K562 (cell line): ENCODE results near the gene EPO. TPM values are rescaled to one million over a fixed set of nuclear protein-coding genes. Genes with fewer than 3 reads are reported as not detected.
A peak's percentile ranks its signal among the peaks of the same experiment; 100 is the strongest.

Experiments used
- ATAC-seq: fragments of 200-7000 bp; cut with Tn5 transposase; 3 replicates; pipeline ENCODE4 v1.9.1; 2020; ENCODE audit warnings: moderate library complexity
- BruUV-seq: library from RNA; stranded (reverse); fragments of 400-500 nt; replicated peaks from 2 replicates; lab custom pipeline; 2021; lab: Mats Ljungman, UMichigan
- CTCF ChIA-PET: fragments of 300-600 bp; formaldehyde crosslinking; extraction: SDS; loops from one replicate; lab custom pipeline; 2021; ENCODE audit warnings: low intra/inter-chr PET ratio; lab: Yijun Ruan, JAX
- POLR2A ChIA-PET: fragments of 300-600, 350-650 bp; sonication (Branson Sonifier 250); formaldehyde crosslinking; extraction: SDS; loops from one replicate; lab custom pipeline; 2021; ENCODE audit warnings: antibody characterized with exemption, inconsistent platforms; lab: Yijun Ruan, JAX
- DNase-seq, 4 experiments: peaks; one replicate each; pipeline versions ENCODE4 v3.0.0 to v3.0.0-alpha.2; 2011 to 2018; ENCODE audit warnings: low spot score in 3 of 4, mixed read lengths in 3 of 4; ENCODE audit errors: extremely low read depth in 1 of 4
- FAIRE-seq: peaks from 2 replicates; lab custom pipeline; 2011; peaks lifted over from hg19 to GRCh38; lab: Jason Lieb, UNC
- H2AFZ ChIP-seq: 2 replicates; pipeline ENCODE4 v1.6.0; 2011; ENCODE audit warnings: low read depth, low read length, control low read depth, inconsistent platforms
- H3K27ac ChIP-seq: fragments of 200-600 bp; 3 replicates; pipeline ENCODE4 v1.8.0; 2011; ENCODE audit warnings: low read depth, mild to moderate bottlenecking, control low read depth, inconsistent platforms, low read length, moderate library complexity, mixed read lengths; ENCODE audit errors: extremely low read depth
- H3K27me3 ChIP-seq, 2 experiments: fragments of 300-600 bp in 1 of 2; 2 replicates in 1 of 2; 3 replicates in 1 of 2; pipeline versions ENCODE4 v1.6.0 to v1.8.0; 2011; ENCODE audit warnings: inconsistent platforms in 2 of 2, low read length in 2 of 2, mild to moderate bottlenecking in 1 of 2, mixed read lengths in 1 of 2, moderate library complexity in 1 of 2; ENCODE audit not compliant: control insufficient read depth in 2 of 2, insufficient read depth in 2 of 2
- H3K36me3 ChIP-seq: fragments of 300-600 bp; 3 replicates; pipeline ENCODE4 v1.8.0; 2011; ENCODE audit warnings: mild to moderate bottlenecking, low read length, inconsistent platforms; ENCODE audit not compliant: control insufficient read depth, insufficient read depth
- H3K4me1 ChIP-seq, 2 experiments: fragments of 200-600 bp in 1 of 2; replicated peaks in 1 of 2; 2 replicates in 1 of 2; 3 replicates in 1 of 2; pipeline versions ENCODE4 v1.5.1 to v1.8.0; 2011; ENCODE audit warnings: inconsistent platforms in 2 of 2, low read length in 2 of 2, mild to moderate bottlenecking in 1 of 2, mixed read lengths in 1 of 2, moderate library complexity in 1 of 2; ENCODE audit not compliant: control insufficient read depth in 2 of 2, insufficient read depth in 2 of 2
- H3K4me2 ChIP-seq: 2 replicates; pipeline ENCODE4 v1.6.1; 2011; ENCODE audit warnings: low read length, control low read depth, inconsistent platforms, mixed read lengths; ENCODE audit not compliant: insufficient read depth
- H3K4me3 ChIP-seq: fragments of 200-600 bp; sonication (generic), shearing (Covaris generic); 2 replicates; pipeline ENCODE4 v1.5.1; 2016; ENCODE audit warnings: control low read depth, inconsistent platforms
- H3K79me2 ChIP-seq: fragments of 200-600 bp; 3 replicates; pipeline ENCODE4 v1.8.0; 2011; ENCODE audit warnings: low read length, inconsistent platforms; ENCODE audit not compliant: control insufficient read depth, insufficient read depth
- H3K9ac ChIP-seq, 2 experiments: 2 replicates each; pipeline versions ENCODE4 v1.6.0 to v1.6.1; 2011; ENCODE audit warnings: low read depth in 2 of 2, low read length in 2 of 2, control low read depth in 1 of 2, inconsistent platforms in 1 of 2, mild to moderate bottlenecking in 1 of 2, mixed read lengths in 1 of 2; ENCODE audit not compliant: insufficient read depth in 1 of 2
- H3K9me1 ChIP-seq: one replicate; pipeline ENCODE4 v1.6.0; 2011; ENCODE audit warnings: inconsistent platforms, mild to moderate bottlenecking, low read length, moderate library complexity; ENCODE audit not compliant: control insufficient read depth, insufficient read depth
- H3K9me3 ChIP-seq: replicated peaks from 2 replicates; pipeline ENCODE4 v1.5.1; 2011; ENCODE audit warnings: low read depth, low read length, inconsistent platforms; ENCODE audit not compliant: control insufficient read depth, insufficient read depth
- H4K20me1 ChIP-seq: replicated peaks from 2 replicates; pipeline ENCODE4 v1.6.1; 2011; ENCODE audit warnings: low read length, inconsistent platforms, mixed read lengths; ENCODE audit not compliant: control insufficient read depth, insufficient read depth
- CBFA2T2 ChIP-seq: fragments of 450-650 bp; conservative IDR thresholded peaks from 2 replicates; pipeline ENCODE4 v1.6.1; 2017; ENCODE audit warnings: mild to moderate bottlenecking
- CXXC5 ChIP-seq: fragments of 250-450 bp; sonication (Bioruptor Pico); IDR thresholded peaks from 2 replicates; pipeline ENCODE4 v1.8.0; 2022; ENCODE audit warnings: inconsistent platforms, mild to moderate bottlenecking, moderate library complexity
- RBFOX2 ChIP-seq: fragments of 200-400 bp; formaldehyde crosslinking; IDR thresholded peaks from 2 replicates; pipeline ENCODE4 v1.6.1; 2017; ENCODE audit warnings: low read depth, mild to moderate bottlenecking, low read length, moderate library complexity
- SETDB1 ChIP-seq: IDR thresholded peaks from one replicate; pipeline ENCODE4 v1.6.1; 2012; ENCODE audit warnings: low read length, control low read depth, inconsistent platforms
- SMAD1 ChIP-seq: fragments of 150-350 bp; IDR thresholded peaks from 2 replicates; pipeline ENCODE4 v1.6.1; 2014; ENCODE audit warnings: low read length, low read depth; ENCODE audit not compliant: partially characterized antibody
- TAF9B ChIP-seq: fragments of 450-650 bp; IDR thresholded peaks from 2 replicates; pipeline ENCODE4 v1.6.1; 2018; ENCODE audit warnings: mild to moderate bottlenecking; ENCODE audit not compliant: partially characterized antibody
- TRIM28 ChIP-seq: fragments of 450-650 bp; IDR thresholded peaks from 2 replicates; pipeline ENCODE4 v1.6.1; 2017
- ZEB2 ChIP-seq: fragments of 450-650 bp; IDR thresholded peaks from 2 replicates; pipeline ENCODE4 v1.6.1; 2016
- ZNF24 ChIP-seq: fragments of 450-650 bp; IDR thresholded peaks from 2 replicates; pipeline ENCODE4 v1.6.1; 2016
- WGBS: fragments of 100-300 bp; shearing (Covaris generic); methylation state at CpG from one replicate; pipeline ENCODE4 v1.1.6; 2016; ENCODE audit warnings: low coverage, mixed read lengths; ENCODE audit not compliant: insufficient coverage; ENCODE audit errors: missing lambda C conversion rate; 5-methylcytosine and 5-hydroxymethylcytosine counted together
- in situ Hi-C: fragments of 300-500 bp; cut with MboI; formaldehyde crosslinking; loops from 4 replicates; pipeline ENCODE4 v1.15.0; 2018; ENCODE audit warnings: inconsistent platforms, mixed read lengths
- intact Hi-C: fragments of 100-400 bp; cut with micrococcal nuclease; formaldehyde crosslinking; loops from 2 replicates; pipeline ENCODE4 v1.14.2; 2022
- polyA plus RNA-seq, 8 experiments: library from polyadenylated mRNA; depleted of rRNA in 4 of 8; stranded (reverse) in 5 of 8; unstranded in 3 of 8; fragments of >200 nt; fragmentation: Nextera tagmentation in 2 of 8; fragmentation: Illumina TruSeq in 1 of 8; extraction: Ambion mirVana in 2 of 8; extraction: Trizol in 1 of 8; gene quantifications; 2 replicates each; pipeline versions ENCODE4 v1.2.1 to v1.2.3, GENCODE V29; 2011 to 2014; ENCODE audit warnings: inconsistent platforms in 1 of 8, missing spikeins in 1 of 8
- total RNA-seq, 7 experiments: library from RNA; depleted of rRNA in 6 of 7; stranded (reverse); fragments of >200 nt in 6 of 7; fragmentation: Illumina TruSeq in 2 of 7; extraction: Trizol in 2 of 7; gene quantifications; 2 replicates each; pipeline versions ENCODE4 v1.2.1 to v1.2.3, GENCODE V29; 2011 to 2021; ENCODE audit warnings: low replicate concordance in 1 of 7

Gene EPO
- total and polyA plus RNA-seq, 9 of the 15 experiments (the other 6 are each of a cell fraction or from before 2014, with no cell fraction given), result 0.06 to 0.41 (median 0.07) TPM; not detected in 6

- H3K79me2 ChIP-seq, result no peaks in the 10 kb centered on the region
- no peak overlapping the region for H3K4me2 ChIP-seq
- H3K9me1 ChIP-seq, result no peaks in the 10 kb centered on the region
- peaks cover 0 to 12% of the 10 kb centered on the region in 2 experiments; a peak in 2 of 5 replicates for H3K27me3 ChIP-seq
- H3K4me3 ChIP-seq, result no peak overlapping the region
- no peak overlapping the region for H3K27ac ChIP-seq
- H3K4me1 ChIP-seq, result peaks cover 6 to 30% of the 10 kb centered on the region in 2 experiments; a peak in 3 of 5 replicates
- POLR2A ChIA-PET, result interaction anchor here (2.1 to 2.8 kb wide), 2 partner anchors 11 to 17 kb away, joined by 7 to 8 read pairs; partner anchors contain the start of gene POP7
- FAIRE-seq, result no peak
- H2AFZ ChIP-seq, result no peak overlapping the region
- intact Hi-C loops, result loop anchor here (10.0 kb wide), 1 partner anchor 318 kb away; no protein-coding TSS in a partner anchor
- 55% methylated on average over 16 of the region's 17 CpGs for WGBS
- no peaks in the 10 kb centered on the region for H3K36me3 ChIP-seq
- no TSS peak for BruUV-seq
- TF ChIP-seq TRIM28, result no peak
- peak; percentile 90 for TF ChIP-seq ZNF24
- TF ChIP-seq SETDB1, result no peak
- no peak for TF ChIP-seq RBFOX2
- no peak for TF ChIP-seq ZEB2
- no peak for TF ChIP-seq CBFA2T2
- no peak for TF ChIP-seq CXXC5 (CRISPR knock-in tag)
- no peak for TF ChIP-seq TAF9B
- TF ChIP-seq SMAD1, result no peak
- TF ChIP-seq, all 486 proteins: peak for 1
- in situ Hi-C loops, result no loop called here
- H3K9me3 ChIP-seq, result peaks cover 3% of the 10 kb centered on the region; the same call in 1 of the 2 replicates
- ATAC-seq (no peak), DNase-seq (no peak)
- H3K9ac ChIP-seq, result peak overlapping the region in 1 of 2 experiments; percentile 79; a peak in 2 of 4 replicates
- CTCF ChIA-PET, result no interaction called here
- H4K20me1 ChIP-seq, result no peaks in the 10 kb centered on the region
Observed at GRCh38 chr7:100722480-100723212, 2.4 kb downstream of the EPO start.
